Measurements from ENCODE around the gene ROBO2.

Gene ROBO2, protein sequence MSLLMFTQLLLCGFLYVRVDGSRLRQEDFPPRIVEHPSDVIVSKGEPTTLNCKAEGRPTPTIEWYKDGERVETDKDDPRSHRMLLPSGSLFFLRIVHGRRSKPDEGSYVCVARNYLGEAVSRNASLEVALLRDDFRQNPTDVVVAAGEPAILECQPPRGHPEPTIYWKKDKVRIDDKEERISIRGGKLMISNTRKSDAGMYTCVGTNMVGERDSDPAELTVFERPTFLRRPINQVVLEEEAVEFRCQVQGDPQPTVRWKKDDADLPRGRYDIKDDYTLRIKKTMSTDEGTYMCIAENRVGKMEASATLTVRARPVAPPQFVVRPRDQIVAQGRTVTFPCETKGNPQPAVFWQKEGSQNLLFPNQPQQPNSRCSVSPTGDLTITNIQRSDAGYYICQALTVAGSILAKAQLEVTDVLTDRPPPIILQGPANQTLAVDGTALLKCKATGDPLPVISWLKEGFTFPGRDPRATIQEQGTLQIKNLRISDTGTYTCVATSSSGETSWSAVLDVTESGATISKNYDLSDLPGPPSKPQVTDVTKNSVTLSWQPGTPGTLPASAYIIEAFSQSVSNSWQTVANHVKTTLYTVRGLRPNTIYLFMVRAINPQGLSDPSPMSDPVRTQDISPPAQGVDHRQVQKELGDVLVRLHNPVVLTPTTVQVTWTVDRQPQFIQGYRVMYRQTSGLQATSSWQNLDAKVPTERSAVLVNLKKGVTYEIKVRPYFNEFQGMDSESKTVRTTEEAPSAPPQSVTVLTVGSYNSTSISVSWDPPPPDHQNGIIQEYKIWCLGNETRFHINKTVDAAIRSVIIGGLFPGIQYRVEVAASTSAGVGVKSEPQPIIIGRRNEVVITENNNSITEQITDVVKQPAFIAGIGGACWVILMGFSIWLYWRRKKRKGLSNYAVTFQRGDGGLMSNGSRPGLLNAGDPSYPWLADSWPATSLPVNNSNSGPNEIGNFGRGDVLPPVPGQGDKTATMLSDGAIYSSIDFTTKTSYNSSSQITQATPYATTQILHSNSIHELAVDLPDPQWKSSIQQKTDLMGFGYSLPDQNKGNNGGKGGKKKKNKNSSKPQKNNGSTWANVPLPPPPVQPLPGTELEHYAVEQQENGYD (N-terminal part only)

DNA sequence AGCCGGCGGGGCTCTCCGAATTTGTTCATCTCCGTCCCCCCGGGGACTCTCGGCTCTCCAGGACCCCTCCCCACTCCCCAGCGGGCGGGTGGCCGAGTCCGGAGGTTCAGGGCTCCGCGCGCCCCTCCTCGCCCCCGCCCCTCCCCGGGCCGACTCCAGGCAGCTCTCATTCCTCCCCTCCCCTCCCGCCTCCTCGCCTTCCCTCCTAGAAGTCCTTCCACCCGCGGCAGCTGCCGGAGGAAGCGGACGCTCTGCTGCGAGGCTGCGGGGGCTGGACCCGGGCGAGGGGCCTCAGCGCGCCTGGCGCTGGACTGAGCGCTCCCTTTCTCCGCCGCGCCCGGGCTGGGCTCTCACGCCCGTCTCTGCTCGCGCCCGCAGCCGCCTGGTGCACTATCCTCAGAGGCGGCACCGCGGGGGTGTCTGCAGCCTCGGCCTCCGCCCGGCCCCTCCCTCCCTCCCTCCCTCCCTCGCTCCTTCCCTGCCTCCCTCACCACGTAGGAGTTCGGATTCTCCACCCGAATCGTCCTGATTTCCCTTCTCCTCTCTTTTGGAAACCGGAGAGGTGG, at the start of gene ROBO2:
ROBO2 (plus strand) TSS at position 494 of the 566 bp plus-strand sequence. CDS start 687 bp downstream, outside the sequence.
- DNase-seq (ENCODE audit: low read depth in 3 of 3, low spot score in 1 of 3), result no peak

DNA sequence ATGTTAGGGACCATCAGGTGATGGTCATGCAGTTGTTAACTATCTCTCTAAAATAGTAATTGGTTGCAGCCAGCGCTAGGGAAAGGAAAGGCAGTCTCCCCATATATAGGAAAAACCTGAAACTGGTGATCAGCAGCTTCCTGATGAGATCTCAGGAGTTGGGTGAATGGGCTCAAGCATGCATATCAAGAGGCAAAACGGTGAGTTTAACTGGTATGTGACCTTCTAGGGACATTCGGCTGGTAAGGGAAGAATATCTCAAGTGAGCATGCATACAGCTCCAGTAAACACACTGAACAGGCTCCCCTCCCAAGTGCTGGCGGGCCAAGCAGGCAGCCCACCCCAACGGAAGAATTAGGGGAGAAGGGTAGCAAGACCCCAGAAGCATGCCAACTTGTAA, 49.3 kb upstream of the ROBO2 start:
- DNase-seq (ENCODE audit: low read depth in 3 of 3, low spot score in 1 of 3), result no peak

DNA sequence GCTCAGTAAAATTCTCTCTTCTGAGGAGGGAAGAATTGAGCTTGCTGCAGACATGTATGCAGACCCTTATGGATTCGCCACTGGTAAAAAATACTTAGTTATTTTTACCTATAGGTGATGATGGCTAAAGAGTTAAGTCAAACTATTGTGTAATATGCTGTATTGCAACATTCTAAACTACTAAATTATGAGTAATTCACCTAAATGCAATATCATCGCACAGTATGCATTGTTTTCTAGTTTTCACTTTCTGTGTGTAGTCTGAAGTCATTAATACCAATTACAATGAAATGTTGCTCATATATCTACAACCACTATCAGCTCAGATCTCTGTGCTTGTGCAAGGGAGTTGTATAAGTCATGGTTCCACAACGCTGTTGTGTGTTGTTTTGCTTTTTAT, 48.7 kb upstream of the ROBO2 start:
- no peak for DNase-seq (ENCODE audit: low read depth in 3 of 3, low spot score in 1 of 3)

DNA sequence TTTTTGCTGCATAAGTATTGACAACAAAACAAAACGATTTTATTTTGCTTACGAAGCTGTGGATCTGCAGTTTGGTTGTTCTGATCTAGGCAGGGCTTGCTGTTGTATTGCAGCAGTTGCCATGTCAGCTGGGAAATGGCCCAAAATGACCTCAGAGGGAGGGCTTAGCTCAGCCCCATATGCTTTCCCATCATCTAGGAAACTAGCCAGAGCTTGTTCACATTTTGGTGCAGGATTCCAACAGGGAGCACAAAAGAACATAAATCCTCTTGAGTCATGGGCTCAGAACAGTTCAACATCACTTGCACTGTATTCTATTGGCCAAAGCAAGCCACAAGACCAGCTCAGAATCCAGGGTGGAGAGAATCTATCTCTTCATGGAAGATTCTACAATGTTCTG, 42.2 kb upstream of the ROBO2 start:
- DNase-seq (ENCODE audit: low read depth in 3 of 3, low spot score in 1 of 3), result no peak

DNA sequence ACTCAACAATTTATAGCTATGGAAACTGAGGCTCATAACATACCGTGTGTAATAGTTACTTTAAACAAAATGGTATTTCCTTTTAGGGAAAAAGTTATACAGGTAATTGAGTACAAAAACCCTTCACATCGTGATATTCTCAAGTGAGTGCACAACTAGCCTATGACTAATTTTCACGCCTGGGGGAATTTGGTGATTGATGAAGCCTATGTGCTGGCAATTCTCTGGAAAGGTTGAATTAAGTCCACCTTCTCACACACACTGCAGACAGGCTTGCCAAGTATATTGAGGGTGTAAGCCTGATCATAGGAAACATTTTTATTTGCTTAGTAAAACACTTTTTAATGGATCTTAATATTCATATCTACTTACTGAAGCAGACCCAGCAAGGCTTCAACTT, 41.3 kb upstream of the ROBO2 start:
- no peak for DNase-seq (ENCODE audit: low read depth in 3 of 3, low spot score in 1 of 3)

DNA sequence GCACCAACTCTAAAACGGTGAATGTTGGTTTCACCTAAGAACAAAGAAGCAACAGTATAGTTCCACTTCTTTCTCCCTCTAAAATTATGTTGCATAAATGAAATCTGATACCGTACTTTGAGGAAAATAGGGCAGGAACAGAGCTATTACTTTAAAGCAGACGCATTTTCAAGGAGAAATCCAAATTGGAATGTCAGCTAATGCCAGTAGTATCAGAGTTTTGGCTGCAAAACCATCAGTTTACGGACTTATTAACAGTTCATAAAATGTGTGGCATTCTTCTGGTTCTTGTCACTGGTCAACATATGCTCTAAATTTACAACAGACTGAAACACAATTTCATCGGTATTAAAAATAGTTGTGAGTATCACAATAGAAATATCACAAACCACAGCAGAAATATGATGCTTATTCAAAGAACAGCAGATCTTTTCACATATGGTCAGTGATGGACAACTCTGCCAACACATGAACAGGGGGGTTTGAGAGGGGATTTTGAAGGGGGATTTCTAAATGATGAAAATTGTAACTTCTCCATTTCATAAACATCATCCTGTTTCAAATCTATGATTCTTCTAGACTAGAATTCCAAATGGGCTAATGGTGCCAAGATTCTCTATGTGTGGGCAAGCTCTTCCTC, 38.7 kb upstream of the ROBO2 start:
- DNase-seq (ENCODE audit: low read depth in 3 of 3, low spot score in 1 of 3), result no peak

DNA sequence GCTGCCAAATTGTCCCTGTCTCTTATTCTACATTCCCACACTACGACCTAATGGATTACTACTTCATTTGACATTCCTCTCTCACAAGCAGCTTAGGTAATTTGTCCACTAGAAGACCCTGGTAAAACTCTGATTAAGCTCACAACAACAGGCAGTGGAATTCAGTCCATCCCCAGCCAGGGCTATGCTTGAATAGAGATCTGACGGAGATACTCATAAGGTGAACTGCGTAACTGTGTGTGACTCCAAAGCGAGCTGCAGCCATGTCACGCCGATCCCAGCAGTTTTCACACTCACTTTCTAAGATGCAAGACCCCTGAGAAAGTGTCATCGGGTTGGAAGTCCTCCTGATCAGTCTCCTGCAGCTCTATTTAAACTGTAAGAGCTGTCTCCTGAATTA, 25.7 kb upstream of the ROBO2 start:
- DNase-seq (ENCODE audit: low read depth in 3 of 3, low spot score in 1 of 3), result no peak

DNA sequence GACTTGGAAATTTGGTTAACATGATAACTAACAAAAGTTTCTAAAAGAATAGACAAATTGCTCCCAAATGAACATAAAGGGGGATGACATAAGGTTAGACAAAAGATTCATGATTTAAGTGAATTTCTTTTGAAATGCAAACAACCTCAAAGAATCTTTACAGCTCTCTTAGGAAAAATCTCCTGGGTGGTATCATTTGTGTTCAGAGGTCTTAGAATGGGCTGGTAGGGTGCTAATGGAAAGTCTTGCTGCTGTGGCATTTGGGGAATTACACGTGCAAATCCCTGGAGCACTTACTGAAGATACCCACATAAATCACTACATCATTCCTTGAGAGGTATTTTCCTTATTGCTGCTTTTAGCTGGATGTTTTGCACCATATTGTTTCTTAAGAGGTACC, 14.4 kb upstream of the ROBO2 start:
- no peak for DNase-seq (ENCODE audit: low read depth in 3 of 3, low spot score in 1 of 3)

DNA sequence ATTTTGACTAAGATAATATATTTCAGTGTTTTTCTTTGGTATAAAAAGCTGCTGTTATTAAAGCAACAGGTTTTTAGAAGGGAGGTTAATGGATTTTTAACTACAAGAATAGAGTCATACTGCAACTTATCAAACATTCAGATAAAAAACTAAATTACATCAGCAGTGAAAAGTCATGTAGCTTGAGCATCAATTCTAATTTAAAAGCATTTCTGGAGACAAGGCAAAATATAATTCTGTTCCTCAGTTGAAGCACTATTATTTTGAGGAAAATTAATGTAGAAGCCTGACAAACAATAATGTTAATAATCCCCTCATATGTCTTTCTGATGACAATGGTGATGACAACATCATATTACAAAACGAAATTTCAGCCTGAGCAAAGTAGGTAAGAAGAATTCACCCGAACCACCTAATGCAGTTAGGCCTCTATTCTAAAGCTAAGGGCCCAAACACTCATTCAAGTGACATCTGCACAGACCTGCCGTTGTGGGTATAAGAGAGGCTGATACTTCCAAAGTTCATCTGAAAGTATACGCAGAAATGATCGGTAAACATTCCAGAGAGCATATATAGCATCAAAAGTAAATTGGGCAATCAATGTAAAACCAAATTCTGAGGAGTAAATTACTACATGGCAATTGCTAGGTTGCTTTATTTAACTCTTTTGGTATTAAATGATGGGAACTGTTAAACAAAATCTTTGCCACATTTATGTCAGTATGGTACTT, 12.8 kb upstream of the ROBO2 start:
- no peak for DNase-seq (ENCODE audit: low read depth in 3 of 3, low spot score in 1 of 3)

DNA sequence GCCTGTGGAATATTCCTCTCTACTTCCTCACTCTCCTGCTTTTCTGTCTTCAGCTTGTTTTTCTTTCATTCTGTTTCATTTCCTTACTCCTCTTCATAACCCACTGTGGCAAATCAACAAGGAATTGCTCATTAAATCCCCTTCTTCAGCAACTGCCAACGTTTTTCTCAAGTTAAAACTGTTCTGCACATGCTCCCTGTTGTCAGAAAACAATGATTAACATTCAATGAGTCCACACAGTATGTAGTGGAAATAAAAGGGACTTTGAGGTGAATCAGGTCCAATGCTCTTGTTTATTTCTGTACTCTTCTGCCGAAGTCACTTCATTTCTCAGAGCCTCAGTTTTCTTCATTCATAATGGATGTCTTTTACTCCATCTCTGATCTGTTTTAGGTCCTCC, 11.9 kb upstream of the ROBO2 start:
- no peak for DNase-seq (ENCODE audit: low read depth in 3 of 3, low spot score in 1 of 3)

DNA sequence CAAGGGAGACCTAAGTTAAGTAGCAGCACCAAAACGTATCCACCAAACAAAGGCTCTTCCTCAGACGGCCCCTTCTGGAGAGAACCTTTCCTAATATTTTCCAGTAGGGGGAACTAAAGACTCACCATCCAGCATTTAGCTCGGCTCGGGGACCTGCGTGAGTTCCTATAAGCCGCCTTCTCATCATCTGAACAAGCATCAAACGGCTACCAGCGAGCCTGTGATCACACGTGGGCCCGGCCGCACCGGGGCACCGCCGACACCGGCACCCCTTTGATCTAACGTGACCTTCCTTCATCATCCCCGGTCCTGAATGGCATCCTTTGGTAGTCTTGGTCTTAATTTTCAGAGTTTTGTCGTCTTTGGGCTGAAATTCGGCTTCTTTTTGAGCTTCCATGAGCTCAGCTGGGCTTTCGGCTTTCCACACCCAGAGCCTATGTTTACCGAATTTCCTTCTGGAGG, 1.4 kb upstream of the ROBO2 start:
- no peak for DNase-seq (ENCODE audit: low read depth in 3 of 3, low spot score in 1 of 3)

DNA sequence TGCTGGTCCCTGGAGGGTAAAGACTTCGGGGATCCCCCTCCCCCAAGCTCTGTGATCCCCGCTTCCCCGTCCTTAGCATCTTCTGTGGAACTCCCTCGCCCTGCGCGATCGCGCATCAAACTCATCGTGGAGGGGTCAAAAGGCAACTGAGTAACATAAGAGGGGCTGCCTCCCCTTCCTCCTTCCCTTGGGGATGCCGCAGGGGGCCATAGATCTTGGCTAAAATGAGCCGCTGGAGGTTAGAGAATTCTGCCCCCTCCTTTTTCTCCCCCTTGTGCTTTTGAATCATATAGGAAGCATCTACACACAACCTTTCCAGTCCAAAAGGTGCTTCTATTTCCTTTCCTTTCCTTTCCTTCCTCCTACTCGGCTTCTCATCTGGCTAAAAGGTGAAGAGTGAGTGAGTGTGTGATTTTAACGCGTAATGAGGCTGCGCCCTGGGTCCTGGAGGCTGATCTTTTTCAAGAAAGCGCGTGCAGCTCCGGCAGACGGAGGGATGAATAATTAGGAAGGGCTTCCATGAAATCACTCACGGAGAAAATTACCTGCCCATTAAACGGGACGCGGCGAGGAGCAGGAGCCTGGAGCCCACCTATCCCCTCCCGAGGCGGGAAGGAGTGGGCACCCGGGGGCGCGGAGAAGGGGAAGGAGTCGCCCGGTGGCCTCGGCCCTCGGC, 831 bp upstream of the ROBO2 start:
- DNase-seq (ENCODE audit: low read depth in 3 of 3, low spot score in 1 of 3), result no peak

DNA sequence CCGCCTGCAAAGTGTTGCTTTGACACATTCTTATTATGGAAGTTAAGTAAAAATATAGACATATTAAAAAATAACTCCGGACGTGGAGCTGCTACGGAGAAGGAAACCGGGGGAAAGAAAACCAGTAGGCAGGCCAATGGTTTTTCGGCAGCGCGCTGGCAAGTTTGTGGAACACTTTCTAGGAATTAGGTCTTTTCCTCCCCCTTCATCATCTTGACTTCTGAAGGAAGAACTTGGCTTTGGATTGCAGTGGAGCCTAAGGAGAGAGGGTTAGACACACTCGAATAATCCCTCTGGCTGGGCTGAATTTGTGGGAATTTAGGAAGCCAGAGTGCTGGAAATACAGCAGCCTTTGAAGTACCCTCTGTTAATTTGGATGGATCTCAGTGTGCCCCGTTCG, 317 bp downstream of the ROBO2 start:
- no peak for DNase-seq (ENCODE audit: low read depth in 3 of 3, low spot score in 1 of 3)

DNA sequence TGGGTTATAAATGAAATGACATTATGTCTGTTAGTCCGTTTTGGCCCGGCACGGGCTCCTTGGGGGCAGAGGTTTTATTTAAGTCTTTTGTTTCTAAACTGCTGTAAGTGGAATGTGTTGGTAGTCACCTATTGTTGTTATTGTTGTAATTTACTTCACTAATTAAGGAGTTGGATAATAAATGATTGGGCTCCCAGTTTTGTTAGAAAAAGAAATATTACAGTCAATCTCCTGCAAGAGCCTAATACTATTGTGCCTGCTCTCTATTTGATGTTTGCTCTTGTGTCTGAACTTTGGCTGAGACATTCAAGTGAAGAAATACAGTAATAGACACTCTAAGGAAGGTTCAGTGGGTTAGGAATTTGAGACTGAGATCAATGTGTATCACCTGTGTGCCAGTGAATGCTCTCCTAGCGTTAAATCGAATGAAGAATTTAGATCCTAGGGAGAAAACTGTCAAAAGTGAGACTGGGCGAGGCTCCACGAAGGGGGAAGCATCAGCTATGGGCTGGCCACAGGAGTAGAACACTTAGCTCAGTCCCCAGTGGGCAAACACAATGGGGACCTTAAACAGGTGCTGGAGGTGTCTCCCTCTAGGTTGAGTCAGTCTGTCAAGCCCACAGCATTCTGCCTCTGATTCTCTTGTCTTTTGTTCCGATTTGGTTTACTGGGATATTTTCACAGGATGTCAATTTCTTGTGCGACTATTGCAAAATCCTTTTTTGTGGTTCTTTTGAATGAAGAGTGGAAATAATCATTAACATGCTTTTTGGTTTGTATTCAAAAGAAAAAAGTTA, 1.2 kb downstream of the ROBO2 start:
- DNase-seq (ENCODE audit: low read depth in 3 of 3, low spot score in 1 of 3), result no peak

DNA sequence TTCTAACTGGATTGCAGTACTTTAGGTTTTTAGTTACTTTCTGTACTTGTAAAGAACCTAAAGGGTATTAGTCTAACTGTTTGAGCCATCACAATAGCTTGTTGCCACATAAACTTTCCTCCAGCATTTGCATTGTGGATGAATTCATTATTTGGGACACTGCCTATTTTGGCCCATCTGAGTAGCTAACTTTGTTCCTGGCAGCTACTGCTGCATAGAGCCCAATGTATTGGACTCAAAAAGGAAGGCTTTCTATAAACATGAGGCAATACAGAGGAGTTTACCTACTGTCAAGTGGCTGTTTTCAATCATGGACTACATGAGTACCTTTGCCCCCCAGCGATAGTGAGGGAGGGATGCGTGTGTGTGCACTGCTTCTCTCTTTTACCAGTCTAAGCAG, 1.9 kb downstream of the ROBO2 start:
- no peak for DNase-seq (ENCODE audit: low read depth in 3 of 3, low spot score in 1 of 3)

DNA sequence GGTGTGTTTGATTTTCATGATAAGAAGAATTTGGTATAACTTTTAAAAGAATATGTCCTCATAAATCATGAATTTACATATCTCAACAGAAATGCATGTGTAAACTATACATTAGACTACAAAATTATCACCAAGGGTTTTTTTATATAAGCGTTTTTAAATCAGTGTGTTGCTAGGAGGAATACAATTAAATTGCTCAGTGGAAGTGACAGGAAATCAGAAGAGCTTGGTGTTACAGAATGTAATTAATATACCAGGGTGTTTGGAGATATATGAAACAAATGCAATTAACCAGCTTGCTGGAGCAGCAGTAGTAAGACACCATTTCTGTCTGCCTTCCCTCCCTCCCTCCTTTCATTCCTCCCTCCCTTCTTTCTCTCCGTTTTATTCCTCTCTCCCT, 2.4 kb downstream of the ROBO2 start:
- no peak for DNase-seq (ENCODE audit: low read depth in 3 of 3, low spot score in 1 of 3)

DNA sequence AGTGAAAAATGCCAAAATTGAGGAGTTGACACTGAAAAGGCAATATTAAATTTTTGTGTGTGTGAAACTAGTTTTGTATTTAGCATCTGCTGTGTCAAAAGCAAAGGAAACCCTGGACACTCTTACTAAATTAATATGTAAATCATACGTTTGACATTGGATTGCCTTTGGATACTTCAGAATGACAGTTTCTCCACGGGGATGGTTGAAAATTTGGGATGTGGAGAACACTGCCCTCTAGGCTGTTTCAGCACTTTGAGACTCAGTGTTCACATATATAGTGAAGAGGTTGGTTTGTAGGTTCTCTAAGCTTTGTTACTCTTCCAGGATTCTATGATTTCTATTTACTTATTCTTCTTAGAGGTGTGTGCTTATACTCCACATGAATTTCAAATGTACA, 3.0 kb downstream of the ROBO2 start:
- DNase-seq (ENCODE audit: low read depth in 3 of 3, low spot score in 1 of 3), result no peak

DNA sequence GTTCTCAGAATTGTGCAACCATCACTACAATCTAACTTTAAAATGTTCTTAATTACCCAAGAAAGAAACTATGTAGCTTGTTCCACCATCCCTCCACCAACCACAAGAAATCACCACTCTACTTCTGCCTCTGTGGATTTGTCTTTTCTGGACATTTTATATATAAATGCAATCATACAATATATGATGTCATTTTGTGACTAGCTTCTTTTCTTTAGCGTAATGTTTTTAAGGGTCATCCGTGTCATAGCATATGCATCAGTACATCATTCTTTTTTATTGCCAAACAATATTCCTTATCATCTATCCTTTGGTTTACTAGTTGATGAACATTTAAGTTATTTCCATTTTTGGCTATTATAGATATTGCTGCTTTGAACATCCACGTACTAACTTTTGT, 5.8 kb downstream of the ROBO2 start:
- no peak for DNase-seq (ENCODE audit: low read depth in 3 of 3, low spot score in 1 of 3)

DNA sequence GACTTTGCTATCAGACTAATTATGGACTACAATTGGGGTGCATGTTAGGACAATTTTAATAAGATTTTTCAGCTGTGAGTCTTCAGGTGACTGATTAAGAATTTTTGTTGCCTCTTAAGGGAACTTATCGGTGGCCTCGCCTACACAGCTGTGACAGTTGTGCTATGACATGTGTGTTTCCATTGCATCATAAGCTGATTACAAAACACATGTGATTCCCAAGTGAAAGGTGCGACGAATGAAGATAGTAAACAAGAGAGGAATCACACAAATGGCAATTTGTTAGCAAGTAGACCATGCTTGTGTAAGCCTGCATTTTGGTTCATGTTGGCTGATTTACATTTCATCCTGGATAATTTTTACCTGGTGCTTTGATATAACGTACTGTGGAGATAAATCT, 8.3 kb downstream of the ROBO2 start:
- DNase-seq (ENCODE audit: low read depth in 3 of 3, low spot score in 1 of 3), result no peak

Data from stimulated activated CD4-positive, alpha-beta T cell treated with anti-CD3 and anti-CD28 coated beads, TNF-alpha, amount 100 ng/mL, for 1 hour (primary cell).